ENCODE measurements around the gene AHRR. TPM values are rescaled to one million over a fixed set of nuclear protein-coding genes. Genes with fewer than 3 reads are reported as not detected.
A peak's percentile ranks its signal among the peaks of the same experiment; 100 is the strongest.
"Not testable (repeated sequence)": the region's sequence is repeated elsewhere in the genome, so short reads cannot be mapped to it uniquely, and the experiment has no call there.

AHRR gene
- total and polyA plus RNA-seq, 10 of the 15 experiments (the other 5 are each of a cell fraction or from before 2014, with no cell fraction given), result 0.90 to 35.2 (median 19.2) TPM

GRCh38 chr5:307794-308579 is 13.5 kb upstream of the AHRR start (continued):
- TF ChIP-seq IKZF1 (conservative IDR thresholded peaks at IDR 0.05) (no peak), CREM (IDR thresholded peaks at IDR 0.05; ENCODE audit: low read depth) (no peak), MAX (IDR thresholded peaks at IDR 0.05; ENCODE audit: low read depth, low read length) (no peak), NBN (IDR thresholded peaks at IDR 0.05) (no peak), CHD1 (IDR thresholded peaks at IDR 0.05; ENCODE audit: low read depth, low read length) (no peak), CREB1 (IDR thresholded peaks at IDR 0.05; ENCODE audit: low read depth) (no peak)

GRCh38 chr5:308672-309271 is 12.7 kb upstream of the AHRR start:
- no peak overlapping the region for H2AFZ ChIP-seq (ENCODE audit: control insufficient read depth, low read depth, low read length)
- no TSS peak for BruUV-seq (replicated peaks)
- ATAC-seq, result no peak
- no peak overlapping the region for H3K4me2 ChIP-seq (ENCODE audit: control insufficient read depth, insufficient read depth)
- H3K4me1 ChIP-seq (ENCODE audit: control insufficient read depth, insufficient read depth, low read length), result no peaks in the 10 kb centered on the region
- intact Hi-C loops (cut with micrococcal nuclease; ENCODE audit: unreplicated experiment) (no loop called here), in situ Hi-C loops (cut with MboI) (no loop called here)
- H4K20me1 ChIP-seq (ENCODE audit: control insufficient read depth, insufficient read depth), result no peaks in the 10 kb centered on the region; the same call in 1 of the 2 replicates
- H3K27me3 ChIP-seq (replicated peaks in 1 of 2; ENCODE audit: control insufficient read depth in 2 of 2, insufficient read depth in 2 of 2, low read length in 1 of 2), result no peaks in the 10 kb centered on the region
- TF ChIP-seq CTCF (IDR thresholded peaks at IDR 0.05 in 2 of 3, conservative IDR thresholded peaks at IDR 0.05 in 1 of 3; ENCODE audit: control insufficient read depth in 2 of 3, extremely low read depth in 1 of 3, insufficient read depth in 1 of 3, low read depth in 3 of 3, low read length in 3 of 3) (0 out of 6 replicates have a peak, but pooled peaks of 1 of the 3 experiments have one; percentile 9), IKZF2 (IDR thresholded peaks at IDR 0.05) (no peak)
- no peak for FAIRE-seq
- no peak overlapping the region for H3K4me3 ChIP-seq
- ChIA-PET CTCF (no interaction called here), SMC1A (ENCODE audit: uncharacterized antibody, unreplicated experiment) (no interaction called here), RAD21 (ENCODE audit: unreplicated experiment) (no interaction called here), POLR2A (no interaction called here)
- H3K9me3 ChIP-seq (replicated peaks; ENCODE audit: control insufficient read depth, insufficient read depth, low read length), result no peaks in the 10 kb centered on the region
- no peak for DNase-seq (ENCODE audit: low read depth, low spot score)
- H3K27ac ChIP-seq (ENCODE audit: control insufficient read depth, insufficient read depth), result no peak overlapping the region
- 67% methylated on average over 18 of the region's 18 CpGs for WGBS (ENCODE audit: insufficient coverage, insufficient replicate concordance, low lambda C conversion rate, missing lambda C conversion rate)
- H3K36me3 ChIP-seq (ENCODE audit: control insufficient read depth in 2 of 2, insufficient read depth in 2 of 2, low read length in 1 of 2), result peaks cover 27 to 31% of the 10 kb centered on the region in 2 experiments
- H3K9ac ChIP-seq (ENCODE audit: control insufficient read depth, insufficient read depth, low read length), result no peak overlapping the region
- H3K79me2 ChIP-seq (ENCODE audit: control insufficient read depth, insufficient read depth, low read length), result no peaks in the 10 kb centered on the region; the same call in 1 of the 2 replicates

GRCh38 chr5:309831-310230 is 11.7 kb upstream of the AHRR start:
- H3K27ac ChIP-seq (ENCODE audit: control insufficient read depth, insufficient read depth); BruUV-seq (replicated peaks); CTCF ChIA-PET; H3K4me3 ChIP-seq; H3K79me2 ChIP-seq (ENCODE audit: control insufficient read depth, insufficient read depth, low read length); FAIRE-seq; H3K9me3 ChIP-seq (replicated peaks; ENCODE audit: control insufficient read depth, insufficient read depth, low read length); H4K20me1 ChIP-seq (ENCODE audit: control insufficient read depth, insufficient read depth); ATAC-seq; H3K4me1 ChIP-seq (ENCODE audit: control insufficient read depth, insufficient read depth, low read length); SMC1A ChIA-PET (ENCODE audit: uncharacterized antibody, unreplicated experiment); H3K27me3 ChIP-seq (replicated peaks in 1 of 2; ENCODE audit: control insufficient read depth in 2 of 2, insufficient read depth in 2 of 2, low read length in 1 of 2); H2AFZ ChIP-seq (ENCODE audit: control insufficient read depth, low read depth, low read length); RAD21 ChIA-PET (ENCODE audit: unreplicated experiment); DNase-seq (ENCODE audit: low read depth, low spot score); POLR2A ChIA-PET; H3K9ac ChIP-seq (ENCODE audit: control insufficient read depth, insufficient read depth, low read length); H3K4me2 ChIP-seq (ENCODE audit: control insufficient read depth, insufficient read depth): not testable (repeated sequence)
- WGBS (ENCODE audit: insufficient coverage, insufficient replicate concordance, low lambda C conversion rate, missing lambda C conversion rate), result 100% methylated on average over 7 of the region's 21 CpGs
- intact Hi-C loops (cut with micrococcal nuclease; ENCODE audit: unreplicated experiment), result loop anchor here (10.0 kb wide), 2 partner anchors 235 to 345 kb away; no protein-coding TSS in a partner anchor
- H3K36me3 ChIP-seq (ENCODE audit: control insufficient read depth in 2 of 2, insufficient read depth in 2 of 2, low read length in 1 of 2), result peaks cover 31 to 35% of the 10 kb centered on the region in 2 experiments
- in situ Hi-C loops (cut with MboI), result loop anchor here (5.0 kb wide), 1 partner anchor 577 kb away; no protein-coding TSS in a partner anchor

Data from GM12878 (cell line).